Hepatocyte (in vitro differentiated cells): ENCODE measurements around the gene PTX3. TPM values are rescaled to one million over a fixed set of nuclear protein-coding genes. Genes with fewer than 3 reads are reported as not detected.

ENCODE experiments used
- DNase-seq: peaks from one replicate; pipeline ENCODE4 v3.0.0-alpha.2; 2016; ENCODE audit warnings: low spot score
- H2AFZ ChIP-seq: fragments of 200-600 bp; sonication (generic); 2 replicates; pipeline ENCODE4 v1.6.0; 2016; ENCODE audit warnings: antibody characterized with exemption, mild to moderate bottlenecking
- H3K27ac ChIP-seq: fragments of 200-600 bp; sonication (generic); 2 replicates; pipeline ENCODE4 v1.5.1; 2016; ENCODE audit warnings: mild to moderate bottlenecking
- H3K27me3 ChIP-seq: fragments of 200-600 bp; sonication (generic); 2 replicates; pipeline ENCODE4 v1.6.1; 2016
- H3K36me3 ChIP-seq: fragments of 200-600 bp; sonication (generic); replicated peaks from 2 replicates; pipeline ENCODE4 v1.5.1; 2016; ENCODE audit warnings: low read depth; ENCODE audit not compliant: insufficient read depth
- H3K4me1 ChIP-seq: fragments of 200-600 bp; sonication (generic); 2 replicates; pipeline ENCODE4 v1.5.1; 2016; ENCODE audit warnings: mild to moderate bottlenecking, moderate library complexity; ENCODE audit not compliant: insufficient read depth
- H3K4me2 ChIP-seq: fragments of 200-600 bp; sonication (generic); 2 replicates; pipeline ENCODE4 v1.6.0; 2016
- H3K4me3 ChIP-seq: fragments of 200-600 bp; sonication (generic); 2 replicates; pipeline ENCODE4 v1.5.1; 2016; ENCODE audit warnings: mild to moderate bottlenecking
- H3K79me2 ChIP-seq: fragments of 200-600 bp; sonication (generic); 2 replicates; pipeline ENCODE4 v1.6.0; 2017; ENCODE audit warnings: mild to moderate bottlenecking
- H3K9me2 ChIP-seq: fragments of 200-600 bp; sonication (generic); replicated peaks from 2 replicates; pipeline ENCODE4 v1.6.0; 2017; ENCODE audit warnings: mild to moderate bottlenecking; ENCODE audit not compliant: insufficient read depth
- H3K9me3 ChIP-seq: fragments of 200-600 bp; sonication (generic); 2 replicates; pipeline ENCODE4 v1.5.1; 2016; ENCODE audit warnings: low read depth, mild to moderate bottlenecking
- H4K20me1 ChIP-seq: fragments of 200-600 bp; sonication (generic); 2 replicates; pipeline ENCODE4 v1.6.0; 2016; ENCODE audit warnings: mild to moderate bottlenecking; ENCODE audit not compliant: insufficient read depth, poor library complexity, severe bottlenecking
- CTCF ChIP-seq: fragments of 200-600 bp; sonication (generic); IDR thresholded peaks from 2 replicates; pipeline ENCODE4 v1.5.1; 2016; ENCODE audit warnings: antibody characterized with exemption, mild to moderate bottlenecking; ENCODE audit not compliant: poor library complexity
- EZH2 ChIP-seq: fragments of 200-600 bp; sonication (generic); IDR thresholded peaks from 2 replicates; pipeline ENCODE4 v1.6.1; 2016; ENCODE audit warnings: antibody characterized with exemption, mild to moderate bottlenecking, borderline replicate concordance
- EZH2phosphoT487 ChIP-seq: fragments of 200-600 bp; sonication (generic); IDR thresholded peaks from one replicate; pipeline ENCODE4 v1.6.1; 2018; ENCODE audit warnings: antibody characterized with exemption, mild to moderate bottlenecking, low read depth, moderate library complexity; ENCODE audit not compliant: unreplicated experiment, severe bottlenecking
- WGBS: methylation state at CpG from one replicate; pipeline ENCODE4 v1.1.6; 2016; ENCODE audit warnings: low lambda C conversion rate; ENCODE audit errors: missing lambda C conversion rate; 5-methylcytosine and 5-hydroxymethylcytosine counted together
- polyA plus RNA-seq: library from polyadenylated mRNA; unstranded; fragments of >200 nt; fragmentation: Nextera tagmentation; extraction: Ambion mirVana; gene quantifications from 2 replicates; pipeline ENCODE4 v1.2.1, GENCODE V29; 2016
- total RNA-seq: library from RNA; depleted of rRNA; stranded (reverse); fragments of >200 nt; gene quantifications from 2 replicates; pipeline ENCODE4 v1.2.3, GENCODE V29; 2014

PTX3 gene
- total and polyA plus RNA-seq, 2 experiments from 2014 or later = 23.7 to 41.5 TPM

GRCh38 chr3:157467200-157467599, 30.6 kb downstream of the PTX3 start:
- Histone ChIP-seq H3K79me2 (no peaks in the 10 kb centered on the region), H3K4me3 (no peak overlapping the region), H3K4me1 (no peaks in the 10 kb centered on the region), H3K4me2 (no peak overlapping the region), H3K36me3 (no peaks in the 10 kb centered on the region), H4K20me1 (no peaks in the 10 kb centered on the region), H3K27me3 (no peaks in the 10 kb centered on the region), H3K9me3 (no peaks in the 10 kb centered on the region), H3K9me2 (no peaks in the 10 kb centered on the region), H2AFZ (no peak overlapping the region), H3K27ac (no peak overlapping the region)
- no peak for TF ChIP-seq CTCF
- TF ChIP-seq EZH2phosphoT487 = no peak
- TF ChIP-seq EZH2 = no peak
- 79% methylated on average over 1 of the region's 1 CpG for WGBS
- DNase-seq = no peak

GRCh38 chr3:157469561-157470294, 33.1 kb downstream of the PTX3 start:
- no peaks in the 10 kb centered on the region for H3K4me1 ChIP-seq
- H3K27ac ChIP-seq = no peak overlapping the region
- no peaks in the 10 kb centered on the region for H3K27me3 ChIP-seq
- WGBS = 83% methylated on average over 7 of the region's 7 CpGs
- TF ChIP-seq EZH2 (no peak), EZH2phosphoT487 (no peak), CTCF (no peak)
- no peak overlapping the region for H2AFZ ChIP-seq
- H3K79me2 ChIP-seq = no peaks in the 10 kb centered on the region
- H4K20me1 ChIP-seq = no peaks in the 10 kb centered on the region
- H3K9me2 ChIP-seq = no peaks in the 10 kb centered on the region
- no peaks in the 10 kb centered on the region for H3K9me3 ChIP-seq
- no peak overlapping the region for H3K4me2 ChIP-seq
- no peak for DNase-seq
- H3K36me3 ChIP-seq = no peaks in the 10 kb centered on the region
- no peak overlapping the region for H3K4me3 ChIP-seq

GRCh38 chr3:157471064-157471463, 34.4 kb downstream of the PTX3 start:
- Histone ChIP-seq H3K27me3 (no peaks in the 10 kb centered on the region), H3K9me2 (no peaks in the 10 kb centered on the region), H3K79me2 (no peaks in the 10 kb centered on the region), H3K9me3 (no peaks in the 10 kb centered on the region), H3K4me1 (no peaks in the 10 kb centered on the region), H3K4me2 (no peak overlapping the region), H2AFZ (no peak overlapping the region), H4K20me1 (no peaks in the 10 kb centered on the region), H3K4me3 (no peak overlapping the region), H3K27ac (no peak overlapping the region), H3K36me3 (no peaks in the 10 kb centered on the region)
- TF ChIP-seq CTCF (no peak), EZH2phosphoT487 (no peak), EZH2 (no peak)
- no peak for DNase-seq
- WGBS = 74% methylated on average over 1 of the region's 1 CpG
